GM12875 (cell line): ENCODE data around the gene NCKAP5.

ENCODE experiments used
- H3K4me3 ChIP-seq: one replicate; pipeline ENCODE4 v1.5.1; 2011; ENCODE audit warnings: low read depth, low read length, control low read depth
- TF ChIP-seq, protein P1 (sequence below): IDR thresholded peaks from 2 replicates; pipeline ENCODE4 v1.5.1; 2011; ENCODE audit warnings: low read depth, mild to moderate bottlenecking, control low read depth, inconsistent platforms, low read length, moderate library complexity, borderline replicate concordance; ENCODE audit not compliant: insufficient read depth

The NCKAP5 gene

GRCh38 chr2:133382566-133382965 lies 185.7 kb downstream of the NCKAP5 start:
- TF ChIP-seq, protein P1, sequence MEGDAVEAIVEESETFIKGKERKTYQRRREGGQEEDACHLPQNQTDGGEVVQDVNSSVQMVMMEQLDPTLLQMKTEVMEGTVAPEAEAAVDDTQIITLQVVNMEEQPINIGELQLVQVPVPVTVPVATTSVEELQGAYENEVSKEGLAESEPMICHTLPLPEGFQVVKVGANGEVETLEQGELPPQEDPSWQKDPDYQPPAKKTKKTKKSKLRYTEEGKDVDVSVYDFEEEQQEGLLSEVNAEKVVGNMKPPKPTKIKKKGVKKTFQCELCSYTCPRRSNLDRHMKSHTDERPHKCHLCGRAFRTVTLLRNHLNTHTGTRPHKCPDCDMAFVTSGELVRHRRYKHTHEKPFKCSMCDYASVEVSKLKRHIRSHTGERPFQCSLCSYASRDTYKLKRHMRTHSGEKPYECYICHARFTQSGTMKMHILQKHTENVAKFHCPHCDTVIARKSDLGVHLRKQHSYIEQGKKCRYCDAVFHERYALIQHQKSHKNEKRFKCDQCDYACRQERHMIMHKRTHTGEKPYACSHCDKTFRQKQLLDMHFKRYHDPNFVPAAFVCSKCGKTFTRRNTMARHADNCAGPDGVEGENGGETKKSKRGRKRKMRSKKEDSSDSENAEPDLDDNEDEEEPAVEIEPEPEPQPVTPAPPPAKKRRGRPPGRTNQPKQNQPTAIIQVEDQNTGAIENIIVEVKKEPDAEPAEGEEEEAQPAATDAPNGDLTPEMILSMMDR, result no peak
- H3K4me3 ChIP-seq, result no peak overlapping the region

DNA sequence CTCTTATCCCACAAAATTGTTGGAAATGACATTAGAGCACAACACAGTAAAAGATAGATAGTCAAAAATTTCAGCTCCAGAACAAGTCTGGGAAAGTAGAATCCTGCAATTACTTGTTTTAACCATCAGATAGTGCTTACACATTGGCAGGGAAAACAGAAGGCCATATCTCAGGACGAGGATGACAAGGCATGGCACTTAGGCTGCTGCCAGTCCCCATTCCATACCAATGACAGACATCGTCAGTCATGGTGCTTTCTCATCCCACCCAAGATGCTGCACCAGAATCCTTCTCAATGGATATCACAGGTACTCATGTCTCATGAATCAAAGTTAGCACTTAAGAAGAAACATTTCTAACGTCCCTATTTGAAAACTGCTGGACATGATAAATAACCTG lies 187.3 kb downstream of the NCKAP5 start:
- H3K4me3 ChIP-seq, result no peak overlapping the region
- TF ChIP-seq, protein P1, result no peak

DNA sequence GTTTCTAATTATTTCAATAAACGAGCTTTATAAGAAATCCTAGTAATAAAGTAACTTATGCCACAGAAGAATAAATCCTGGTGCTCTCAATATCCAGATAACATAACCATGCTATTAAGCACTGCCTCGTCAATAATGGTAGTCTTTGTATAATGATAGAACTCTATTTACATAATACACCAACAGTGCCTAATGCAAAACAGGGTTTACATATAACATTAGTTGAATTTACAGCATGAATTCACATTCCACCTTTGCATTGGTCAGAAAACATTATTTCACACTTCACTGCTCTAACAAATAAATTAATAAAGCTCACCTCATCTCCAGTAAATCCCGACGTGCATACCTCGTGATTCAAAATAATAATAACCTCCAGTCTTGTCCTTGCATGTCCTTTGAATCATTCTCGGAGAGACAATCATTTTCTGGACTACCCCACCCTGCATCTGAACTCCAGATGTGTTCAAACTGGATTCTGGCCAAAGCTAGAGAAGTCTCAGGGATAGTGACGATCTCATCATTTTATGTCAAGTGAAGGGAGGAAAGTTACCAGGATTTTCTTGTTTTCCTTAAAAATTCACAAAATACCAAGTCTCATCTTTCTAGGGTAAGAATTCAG lies 189.2 kb downstream of the NCKAP5 start:
- no peak overlapping the region for H3K4me3 ChIP-seq
- TF ChIP-seq, protein P1, result no peak

DNA sequence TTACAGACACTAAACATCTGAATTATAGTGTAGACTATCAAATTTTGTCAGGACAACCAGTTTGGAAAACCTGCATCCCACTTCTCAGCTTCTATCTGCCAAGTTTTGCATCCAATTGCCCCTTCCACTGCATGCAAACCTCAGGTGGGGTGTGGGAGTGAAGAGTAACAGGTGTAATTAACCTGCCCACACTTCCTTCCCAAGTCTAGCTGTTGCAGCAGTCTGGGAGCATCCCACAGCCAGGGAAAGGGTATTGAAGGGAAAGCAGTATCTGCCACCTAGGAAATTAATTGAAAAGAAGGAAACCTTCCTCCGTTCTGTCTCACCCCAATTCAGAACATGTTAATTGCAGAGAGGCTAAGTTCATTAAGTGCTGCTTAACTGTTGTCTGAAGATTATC lies 189.9 kb downstream of the NCKAP5 start:
- no peak overlapping the region for H3K4me3 ChIP-seq
- TF ChIP-seq, protein P1, result no peak

GRCh38 chr2:133377599-133377998 lies 190.7 kb downstream of the NCKAP5 start:
- TF ChIP-seq, protein P1, result no peak
- H3K4me3 ChIP-seq, result no peak overlapping the region

DNA sequence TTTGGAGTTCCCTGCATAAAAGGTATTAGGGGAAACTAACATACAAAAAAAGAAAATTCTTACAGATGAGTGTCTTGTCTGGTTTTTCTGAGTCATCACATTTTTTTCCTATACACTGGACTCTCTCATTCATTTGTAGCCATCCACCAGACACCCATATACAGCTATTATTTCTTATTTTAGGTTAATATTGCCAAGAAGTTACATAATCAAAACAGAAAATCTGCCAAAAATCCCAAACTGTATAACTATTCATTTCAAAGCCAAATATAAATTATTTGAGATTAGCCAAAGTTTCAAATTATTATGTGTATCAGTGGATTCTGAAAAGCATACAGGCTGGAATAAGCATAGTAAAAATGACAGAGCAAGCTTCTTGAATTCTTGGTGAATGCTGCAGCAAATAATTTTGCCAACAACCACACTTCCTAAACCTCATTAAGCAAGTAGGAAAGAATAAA lies 191.2 kb downstream of the NCKAP5 start:
- H3K4me3 ChIP-seq, result no peak overlapping the region
- TF ChIP-seq, protein P1, result no peak

DNA sequence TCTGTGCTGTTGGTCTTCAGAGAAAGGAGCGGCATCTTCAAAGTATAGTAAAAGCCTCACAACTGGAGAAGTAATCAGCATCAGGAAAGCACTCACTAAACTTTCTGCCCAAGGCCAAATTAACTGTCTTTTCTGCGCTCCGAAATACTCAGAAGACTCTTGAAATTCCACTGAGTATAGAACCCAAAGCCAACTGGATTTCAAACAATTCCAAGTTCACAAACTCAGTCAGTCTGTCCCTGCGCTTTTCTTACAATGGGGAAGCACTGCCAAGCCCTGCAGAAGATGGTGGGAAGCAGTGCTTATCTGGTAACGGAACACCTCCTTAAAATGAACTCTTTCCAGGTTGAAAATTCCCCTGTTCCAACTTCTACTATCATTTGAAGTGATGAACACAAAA lies 193.5 kb downstream of the NCKAP5 start:
- TF ChIP-seq, protein P1, result no peak
- no peak overlapping the region for H3K4me3 ChIP-seq
